HCT116 (cell line): ENCODE measurements around the gene CALR. TPM values are rescaled to one million over a fixed set of nuclear protein-coding genes. Genes with fewer than 3 reads are reported as not detected.

ENCODE experiments used
- ATAC-seq: fragments of 200-7000 bp; cut with Tn5 transposase; 2 replicates; pipeline ENCODE4 v1.9.1; 2020; ENCODE audit warnings: mild to moderate bottlenecking, moderate library complexity
- BruUV-seq: library from RNA; stranded (reverse); fragments of 400-500 nt; replicated peaks from 2 replicates; lab custom pipeline; 2021; lab: Mats Ljungman, UMichigan
- CTCF ChIA-PET: fragments of 300-600 bp; sonication (Branson Sonifier 250); formaldehyde crosslinking; loops from one replicate; lab custom pipeline; 2021; ENCODE audit warnings: antibody characterized with exemption; lab: Charles Lee
- POLR2A ChIA-PET: fragments of 300-600, 350-600 bp; sonication (Branson Sonifier 250); formaldehyde crosslinking; loops from one replicate; lab custom pipeline; 2021; ENCODE audit warnings: antibody characterized with exemption; lab: Charles Lee
- RAD21 ChIA-PET, 2 experiments: fragments of 300-600 bp; sonication (Branson Sonifier 250); formaldehyde crosslinking; loops; one replicate each; lab custom pipeline; 2023; ENCODE audit warnings: low total read pairs in 2 of 2; ENCODE audit not compliant: uncharacterized antibody in 2 of 2, unreplicated experiment in 2 of 2, low non-redundant PET in 1 of 2; lab: Charles Lee
- DNase-seq: peaks from one replicate; pipeline ENCODE4 v3.0.0-alpha.2; 2010; ENCODE audit warnings: low read depth, low spot score
- H2AFZ ChIP-seq: fragments of 200-600 bp; shearing (Covaris generic), sonication (generic); 2 replicates; pipeline ENCODE4 v1.6.1; 2017; ENCODE audit warnings: low read depth, mixed run types, mixed read lengths, antibody characterized with exemption, low read length; ENCODE audit not compliant: poor library complexity, severe bottlenecking
- H3K27ac ChIP-seq: 2 replicates; pipeline ENCODE4 v1.5.1; 2012; ENCODE audit warnings: low read depth, low read length
- H3K27me3 ChIP-seq: fragments of 200-600 bp; sonication (generic); 2 replicates; pipeline ENCODE4 v1.6.1; 2016; ENCODE audit warnings: mixed run types, low read length, mixed read lengths; ENCODE audit not compliant: insufficient read depth
- H3K36me3 ChIP-seq, 2 experiments: fragments of 200-500 bp in 1 of 2; fragments of 200-600 bp in 1 of 2; sonication (Bioruptor generic) in 1 of 2; sonication (generic) in 1 of 2; 2 replicates each; pipeline versions ENCODE4 v1.5.1 to v1.6.1; 2014 to 2016; ENCODE audit warnings: low read length in 2 of 2, inconsistent platforms in 1 of 2, mixed read lengths in 1 of 2, mixed run types in 1 of 2; ENCODE audit not compliant: insufficient read depth in 2 of 2, control insufficient read depth in 1 of 2
- H3K4me1 ChIP-seq, 2 experiments: fragments of 200-600 bp in 1 of 2; sonication (generic) in 1 of 2; 2 replicates each; pipeline versions ENCODE4 v1.5.1 to v1.6.1; 2012 to 2017; ENCODE audit warnings: low read length in 2 of 2, inconsistent platforms in 1 of 2, mild to moderate bottlenecking in 1 of 2, mixed read lengths in 1 of 2, mixed run types in 1 of 2, moderate library complexity in 1 of 2; ENCODE audit not compliant: insufficient read depth in 2 of 2, control insufficient read depth in 1 of 2
- H3K4me2 ChIP-seq: fragments of 200-600 bp; sonication (generic); 2 replicates; pipeline ENCODE4 v1.6.1; 2017; ENCODE audit warnings: mixed run types, low read length, mixed read lengths
- H3K4me3 ChIP-seq, 2 experiments: fragments of 200-600 bp in 1 of 2; sonication (generic) in 1 of 2; replicated peaks in 1 of 2; 2 replicates each; pipeline ENCODE4 v1.5.1; 2011 to 2016; ENCODE audit warnings: low read length in 2 of 2, control low read depth in 1 of 2, low read depth in 1 of 2, mild to moderate bottlenecking in 1 of 2, mixed read lengths in 1 of 2, mixed run types in 1 of 2
- H3K79me2 ChIP-seq: fragments of 200-600 bp; sonication (generic); 2 replicates; pipeline ENCODE4 v1.6.1; 2017; ENCODE audit warnings: mild to moderate bottlenecking, mixed run types, low read length, moderate library complexity, mixed read lengths; ENCODE audit not compliant: insufficient read depth
- H3K9ac ChIP-seq: fragments of 200-600 bp; sonication (generic); 2 replicates; pipeline ENCODE4 v1.6.1; 2016; ENCODE audit warnings: low read length, mixed read lengths
- H3K9me2 ChIP-seq: fragments of 200-600 bp; sonication (generic), shearing (Covaris generic); 2 replicates; pipeline ENCODE4 v1.6.1; 2017; ENCODE audit warnings: mixed run types, mild to moderate bottlenecking, moderate library complexity; ENCODE audit not compliant: insufficient read depth
- H3K9me3 ChIP-seq, 2 experiments: fragments of 200-500 bp in 1 of 2; fragments of 200-600 bp in 1 of 2; sonication (Bioruptor generic) in 1 of 2; sonication (generic) in 1 of 2; 2 replicates each; pipeline ENCODE4 v1.6.1; 2014 to 2017; ENCODE audit warnings: low read length in 2 of 2, mixed read lengths in 2 of 2, inconsistent platforms in 1 of 2, low read depth in 1 of 2, mild to moderate bottlenecking in 1 of 2, mixed run types in 1 of 2, moderate library complexity in 1 of 2; ENCODE audit not compliant: control insufficient read depth in 1 of 2, insufficient read depth in 1 of 2
- H4K20me1 ChIP-seq: fragments of 200-600 bp; sonication (generic), shearing (Covaris generic); 2 replicates; pipeline ENCODE4 v1.6.1; 2017; ENCODE audit warnings: mixed run types, mild to moderate bottlenecking, moderate library complexity; ENCODE audit not compliant: insufficient read depth
- ATF3 ChIP-seq: IDR thresholded peaks from 2 replicates; pipeline ENCODE4 v1.6.1; 2012
- CEBPB ChIP-seq: IDR thresholded peaks from 2 replicates; pipeline ENCODE4 v1.6.1; 2012; ENCODE audit warnings: low read depth
- EGR1 ChIP-seq: IDR thresholded peaks from 2 replicates; pipeline ENCODE4 v1.6.1; 2012; ENCODE audit warnings: low read depth
- ELF1 ChIP-seq: IDR thresholded peaks from 2 replicates; pipeline ENCODE4 v1.6.1; 2012; ENCODE audit warnings: low read depth, borderline replicate concordance
- EZH2phosphoT487 ChIP-seq: fragments of 200-600 bp; IDR thresholded peaks from 2 replicates; pipeline ENCODE4 v1.6.1; 2018; ENCODE audit warnings: antibody characterized with exemption, borderline replicate concordance
- FOSL1 ChIP-seq: IDR thresholded peaks from 2 replicates; pipeline ENCODE4 v1.6.1; 2012; ENCODE audit warnings: low read depth
- JUND ChIP-seq: IDR thresholded peaks from 2 replicates; pipeline ENCODE4 v1.6.1; 2012
- POLR2A ChIP-seq: IDR thresholded peaks from 2 replicates; pipeline ENCODE4 v1.7.0; 2011; ENCODE audit warnings: borderline replicate concordance; ENCODE audit not compliant: insufficient read depth, insufficient read length; ENCODE audit errors: extremely low read depth
- POLR2AphosphoS5 ChIP-seq: IDR thresholded peaks from 2 replicates; pipeline ENCODE4 v1.6.1; 2011; ENCODE audit warnings: mild to moderate bottlenecking, low read depth, low read length, moderate library complexity
- RAD21 ChIP-seq: IDR thresholded peaks from 2 replicates; pipeline ENCODE4 v1.6.1; 2012; ENCODE audit warnings: low read depth, mild to moderate bottlenecking
- SIN3A ChIP-seq: IDR thresholded peaks from 2 replicates; pipeline ENCODE4 v1.6.1; 2012; ENCODE audit warnings: low read depth
- SP1 ChIP-seq: IDR thresholded peaks from 2 replicates; pipeline ENCODE4 v1.6.1; 2012; ENCODE audit warnings: low read depth
- SRF ChIP-seq: IDR thresholded peaks from 2 replicates; pipeline ENCODE4 v1.6.1; 2012; ENCODE audit warnings: low read depth
- TCF7L2 ChIP-seq: IDR thresholded peaks from 2 replicates; pipeline ENCODE4 v1.7.0; 2011; ENCODE audit warnings: borderline replicate concordance, inconsistent platforms; ENCODE audit not compliant: insufficient read depth, insufficient read length; ENCODE audit errors: extremely low read depth
- YY1 ChIP-seq: IDR thresholded peaks from 2 replicates; pipeline ENCODE4 v1.6.1; 2011; ENCODE audit warnings: low read length, low read depth, moderate library complexity, mild to moderate bottlenecking; ENCODE audit not compliant: insufficient replicate concordance; ENCODE audit errors: extremely low read depth
- ZFX ChIP-seq: fragments of 450-650 bp; IDR thresholded peaks from 2 replicates; pipeline ENCODE4 v1.6.1; 2017
- intact Hi-C: fragments of 100-400 bp; cut with micrococcal nuclease; formaldehyde crosslinking; loops from 2 replicates; pipeline ENCODE4 v1.10.0; 2022
- total RNA-seq: library from RNA; stranded (reverse); gene quantifications from one replicate; pipeline ENCODE4 v1.2.1, GENCODE V29; 2021; ENCODE audit not compliant: unreplicated experiment
- TF ChIP-seq, protein P1 (sequence below): IDR thresholded peaks from 2 replicates; pipeline ENCODE4 v1.6.1; 2011; ENCODE audit warnings: mild to moderate bottlenecking, low read length, moderate library complexity; ENCODE audit not compliant: insufficient replicate concordance; ENCODE audit errors: extremely low read depth
- TF ChIP-seq, protein P2 (sequence below): IDR thresholded peaks from 2 replicates; pipeline ENCODE4 v1.6.1; 2012
- TF ChIP-seq, protein P3 (sequence below), 3 experiments: fragments of 200-600 bp in 1 of 3; sonication (generic) in 1 of 3; IDR thresholded peaks in 2 of 3; conservative IDR thresholded peaks in 1 of 3; 2 replicates each; pipeline ENCODE4 v1.5.1; 2012 to 2017; ENCODE audit warnings: low read depth in 2 of 3, low read length in 2 of 3, antibody characterized with exemption in 1 of 3, borderline replicate concordance in 1 of 3, control low read depth in 1 of 3, mild to moderate bottlenecking in 1 of 3, mixed read lengths in 1 of 3, mixed run types in 1 of 3, moderate library complexity in 1 of 3; ENCODE audit not compliant: insufficient read depth in 1 of 3

CALR gene
- total RNA-seq, 1 experiment from 2014 or later = 739 TPM

DNA sequence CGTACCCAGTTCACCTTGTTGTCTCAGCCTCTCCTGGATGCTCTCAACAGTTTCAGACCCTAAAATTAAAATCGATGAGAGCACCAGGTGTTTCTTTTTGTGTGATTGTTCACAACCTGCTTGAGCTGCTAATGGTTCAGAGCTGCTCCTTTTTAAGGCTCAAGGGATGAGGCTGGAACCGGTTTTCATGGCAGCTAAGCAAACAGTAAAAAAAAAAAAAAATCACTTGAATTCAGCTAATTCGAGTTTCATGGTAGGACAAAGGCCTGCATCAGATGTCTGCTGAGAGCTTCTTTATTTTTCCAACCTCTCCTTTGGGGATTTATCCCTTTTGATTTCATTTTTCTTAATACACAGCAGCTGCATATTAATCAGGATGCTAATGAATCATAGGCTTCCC, 25.8 kb upstream of the CALR start:
- TF ChIP-seq POLR2A (no peak), ELF1 (no peak), YY1 (no peak), CEBPB (no peak)
- TF ChIP-seq, protein P1, sequence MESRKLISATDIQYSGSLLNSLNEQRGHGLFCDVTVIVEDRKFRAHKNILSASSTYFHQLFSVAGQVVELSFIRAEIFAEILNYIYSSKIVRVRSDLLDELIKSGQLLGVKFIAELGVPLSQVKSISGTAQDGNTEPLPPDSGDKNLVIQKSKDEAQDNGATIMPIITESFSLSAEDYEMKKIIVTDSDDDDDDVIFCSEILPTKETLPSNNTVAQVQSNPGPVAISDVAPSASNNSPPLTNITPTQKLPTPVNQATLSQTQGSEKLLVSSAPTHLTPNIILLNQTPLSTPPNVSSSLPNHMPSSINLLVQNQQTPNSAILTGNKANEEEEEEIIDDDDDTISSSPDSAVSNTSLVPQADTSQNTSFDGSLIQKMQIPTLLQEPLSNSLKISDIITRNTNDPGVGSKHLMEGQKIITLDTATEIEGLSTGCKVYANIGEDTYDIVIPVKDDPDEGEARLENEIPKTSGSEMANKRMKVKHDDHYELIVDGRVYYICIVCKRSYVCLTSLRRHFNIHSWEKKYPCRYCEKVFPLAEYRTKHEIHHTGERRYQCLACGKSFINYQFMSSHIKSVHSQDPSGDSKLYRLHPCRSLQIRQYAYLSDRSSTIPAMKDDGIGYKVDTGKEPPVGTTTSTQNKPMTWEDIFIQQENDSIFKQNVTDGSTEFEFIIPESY = no peak
- Histone ChIP-seq H3K4me3 (no peak overlapping the region), H3K9ac (no peak overlapping the region), H4K20me1 (no peaks in the 10 kb centered on the region), H3K4me1 (no peaks in the 10 kb centered on the region), H3K36me3 (no peaks in the 10 kb centered on the region), H3K9me2 (no peaks in the 10 kb centered on the region), H3K4me2 (no peak overlapping the region), H2AFZ (no peak overlapping the region), H3K27me3 (no peaks in the 10 kb centered on the region), H3K9me3 (no peaks in the 10 kb centered on the region), H3K27ac (no peak overlapping the region), H3K79me2 (no peaks in the 10 kb centered on the region)
- BruUV-seq = no TSS peak
- RAD21 ChIA-PET = no interaction called here
- POLR2A ChIA-PET = no interaction called here
- no peak for DNase-seq
- no peak for ATAC-seq
- CTCF ChIA-PET = no interaction called here
- intact Hi-C loops = no loop called here

DNA sequence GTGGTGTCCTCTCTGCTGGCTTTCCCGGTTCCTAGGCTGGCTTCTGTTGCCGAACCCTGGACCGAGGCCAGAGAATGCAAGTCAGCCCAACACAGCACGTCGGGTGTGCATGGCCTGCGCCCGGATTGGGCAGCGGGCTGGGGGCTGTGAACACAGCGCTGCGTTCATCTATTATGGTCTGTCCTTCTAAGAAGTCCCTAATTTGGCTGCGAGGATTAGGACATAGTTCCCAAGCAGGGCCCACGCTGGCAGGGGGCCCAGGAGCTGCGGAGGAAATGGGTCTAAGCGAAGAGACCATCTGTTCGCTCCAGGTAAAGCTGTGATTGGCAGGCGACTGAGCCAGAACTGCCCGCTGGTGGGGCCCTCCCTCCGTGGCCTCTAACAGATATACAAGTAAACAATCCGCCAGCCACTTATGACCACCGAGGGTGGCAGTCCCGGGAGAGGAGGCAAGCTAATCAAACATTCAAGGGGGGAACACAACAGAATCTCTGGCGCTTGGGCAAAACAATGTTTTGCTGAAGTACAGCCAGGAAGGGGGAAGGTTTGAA, 25.3 kb upstream of the CALR start:
- DNase-seq (no peak), ATAC-seq (no peak)
- H3K79me2 ChIP-seq = no peaks in the 10 kb centered on the region
- no peaks in the 10 kb centered on the region for H3K9me3 ChIP-seq
- BruUV-seq = no TSS peak
- intact Hi-C loops = no loop called here
- no peak overlapping the region for H3K4me3 ChIP-seq
- H3K27ac ChIP-seq = no peak overlapping the region
- no peaks in the 10 kb centered on the region for H3K4me1 ChIP-seq
- no peaks in the 10 kb centered on the region for H3K27me3 ChIP-seq
- H4K20me1 ChIP-seq = no peaks in the 10 kb centered on the region
- no peaks in the 10 kb centered on the region for H3K36me3 ChIP-seq
- H2AFZ ChIP-seq = no peak overlapping the region
- no peak overlapping the region for H3K9ac ChIP-seq
- no peaks in the 10 kb centered on the region for H3K9me2 ChIP-seq
- RAD21 ChIA-PET = no interaction called here
- CTCF ChIA-PET = no interaction called here
- POLR2A ChIA-PET = no interaction called here
- no peak overlapping the region for H3K4me2 ChIP-seq
- TF ChIP-seq, protein P2, sequence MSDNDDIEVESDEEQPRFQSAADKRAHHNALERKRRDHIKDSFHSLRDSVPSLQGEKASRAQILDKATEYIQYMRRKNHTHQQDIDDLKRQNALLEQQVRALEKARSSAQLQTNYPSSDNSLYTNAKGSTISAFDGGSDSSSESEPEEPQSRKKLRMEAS = no peak
- no peak for TF ChIP-seq EGR1
- no peak for TF ChIP-seq FOSL1
- no peak for TF ChIP-seq TCF7L2
- TF ChIP-seq POLR2AphosphoS5 = no peak
- TF ChIP-seq SP1 = no peak
- no peak for TF ChIP-seq EZH2phosphoT487
- TF ChIP-seq, protein P3, sequence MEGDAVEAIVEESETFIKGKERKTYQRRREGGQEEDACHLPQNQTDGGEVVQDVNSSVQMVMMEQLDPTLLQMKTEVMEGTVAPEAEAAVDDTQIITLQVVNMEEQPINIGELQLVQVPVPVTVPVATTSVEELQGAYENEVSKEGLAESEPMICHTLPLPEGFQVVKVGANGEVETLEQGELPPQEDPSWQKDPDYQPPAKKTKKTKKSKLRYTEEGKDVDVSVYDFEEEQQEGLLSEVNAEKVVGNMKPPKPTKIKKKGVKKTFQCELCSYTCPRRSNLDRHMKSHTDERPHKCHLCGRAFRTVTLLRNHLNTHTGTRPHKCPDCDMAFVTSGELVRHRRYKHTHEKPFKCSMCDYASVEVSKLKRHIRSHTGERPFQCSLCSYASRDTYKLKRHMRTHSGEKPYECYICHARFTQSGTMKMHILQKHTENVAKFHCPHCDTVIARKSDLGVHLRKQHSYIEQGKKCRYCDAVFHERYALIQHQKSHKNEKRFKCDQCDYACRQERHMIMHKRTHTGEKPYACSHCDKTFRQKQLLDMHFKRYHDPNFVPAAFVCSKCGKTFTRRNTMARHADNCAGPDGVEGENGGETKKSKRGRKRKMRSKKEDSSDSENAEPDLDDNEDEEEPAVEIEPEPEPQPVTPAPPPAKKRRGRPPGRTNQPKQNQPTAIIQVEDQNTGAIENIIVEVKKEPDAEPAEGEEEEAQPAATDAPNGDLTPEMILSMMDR (IDR thresholded peaks at IDR 0.05 in 2 of 3, conservative IDR thresholded peaks at IDR 0.05 in 1 of 3; ENCODE audit: borderline replicate concordance in 1 of 3, insufficient read depth in 1 of 3, low read depth in 2 of 3, low read length in 2 of 3) = no peak
- TF ChIP-seq ATF3 = no peak
- no peak for TF ChIP-seq SRF
- no peak for TF ChIP-seq SIN3A
- TF ChIP-seq ZFX = no peak
- no peak for TF ChIP-seq RAD21
- no peak for TF ChIP-seq JUND
- TF ChIP-seq CEBPB = no peak
